Mononuclear cell (primary cell): ENCODE results near the gene ERGIC1. TPM values are rescaled to one million over a fixed set of nuclear protein-coding genes. Genes with fewer than 3 reads are reported as not detected.

Source experiments
- H3K27me3 ChIP-seq: 2 replicates; pipeline ENCODE4 v1.6.0; 2011; ENCODE audit warnings: low read length, control low read depth; ENCODE audit not compliant: insufficient read depth
- H3K4me1 ChIP-seq: 2 replicates; pipeline ENCODE4 v1.5.1; 2011; ENCODE audit warnings: mild to moderate bottlenecking, low read length, control low read depth; ENCODE audit not compliant: insufficient read depth
- H3K4me3 ChIP-seq: 2 replicates; pipeline ENCODE4 v1.5.1; 2011; ENCODE audit warnings: mild to moderate bottlenecking, low read length, moderate library complexity
- H3K9me3 ChIP-seq: 2 replicates; pipeline ENCODE4 v1.5.1; 2011; ENCODE audit warnings: low read depth, mild to moderate bottlenecking, control low read depth, low read length
- total RNA-seq: library from RNA; depleted of rRNA; stranded (reverse); fragments of >200 nt; gene quantifications from one replicate; pipeline ENCODE4 v1.2.3, GENCODE V29; 2012

Gene ERGIC1
- total RNA-seq, 1 donor = 63.6 TPM

GRCh38 chr5:172958331-172959046, 124.4 kb downstream of the ERGIC1 start:
- no peaks in the 10 kb centered on the region for H3K27me3 ChIP-seq
- H3K9me3 ChIP-seq = no peaks in the 10 kb centered on the region
- peaks cover 17% of the 10 kb centered on the region for H3K4me1 ChIP-seq
- peak overlapping the region; percentile 64 for H3K4me3 ChIP-seq

GRCh38 chr5:172959824-172960799, 126.1 kb downstream of the ERGIC1 start:
- no peaks in the 10 kb centered on the region for H3K9me3 ChIP-seq
- H3K27me3 ChIP-seq = no peaks in the 10 kb centered on the region
- H3K4me1 ChIP-seq = peaks cover 17% of the 10 kb centered on the region
- peak overlapping the region; percentile 64 for H3K4me3 ChIP-seq

- Histone ChIP-seq H3K4me3 (no peak overlapping the region), H3K9me3 (no peaks in the 10 kb centered on the region), H3K27me3 (no peaks in the 10 kb centered on the region), H3K4me1 (peaks cover 25% of the 10 kb centered on the region)
These were observed 135.9 kb downstream of the ERGIC1 start for GRCh38 chr5:172969921-172970320.

- no peaks in the 10 kb centered on the region for H3K9me3 ChIP-seq
- H3K27me3 ChIP-seq = no peaks in the 10 kb centered on the region
- H3K4me1 ChIP-seq = peaks cover 25% of the 10 kb centered on the region
- H3K4me3 ChIP-seq = no peak overlapping the region
These were observed 137.4 kb downstream of the ERGIC1 start for GRCh38 chr5:172971482-172971881.

GRCh38 chr5:172972552-172972951, 138.5 kb downstream of the ERGIC1 start:
- Histone ChIP-seq H3K9me3 (no peaks in the 10 kb centered on the region), H3K27me3 (no peaks in the 10 kb centered on the region), H3K4me3 (no peak overlapping the region), H3K4me1 (peaks cover 25% of the 10 kb centered on the region)

- Histone ChIP-seq H3K9me3 (no peaks in the 10 kb centered on the region), H3K4me3 (no peak overlapping the region), H3K27me3 (no peaks in the 10 kb centered on the region), H3K4me1 (peaks cover 22% of the 10 kb centered on the region)
These were observed 139.3 kb downstream of the ERGIC1 start for GRCh38 chr5:172973127-172973916.

GRCh38 chr5:172973931-172974330, 139.9 kb downstream of the ERGIC1 start:
- Histone ChIP-seq H3K9me3 (no peaks in the 10 kb centered on the region), H3K27me3 (no peaks in the 10 kb centered on the region)

GRCh38 chr5:172975289-172975688, 141.2 kb downstream of the ERGIC1 start:
- Histone ChIP-seq H3K9me3 (no peaks in the 10 kb centered on the region), H3K4me3 (no peak overlapping the region), H3K27me3 (no peaks in the 10 kb centered on the region), H3K4me1 (peaks cover 2% of the 10 kb centered on the region)

More at GRCh38 chr5:172973931-172974330, 139.9 kb downstream of the ERGIC1 start:
- Histone ChIP-seq H3K4me1 (peaks cover 16% of the 10 kb centered on the region), H3K4me3 (no peak overlapping the region)

GRCh38 chr5:172979778-172980177, 145.7 kb downstream of the ERGIC1 start:
- peaks cover 9% of the 10 kb centered on the region for H3K4me1 ChIP-seq
- H3K27me3 ChIP-seq = no peaks in the 10 kb centered on the region
- no peak overlapping the region for H3K4me3 ChIP-seq
- H3K9me3 ChIP-seq = no peaks in the 10 kb centered on the region

- no peak overlapping the region for H3K4me3 ChIP-seq
- no peaks in the 10 kb centered on the region for H3K9me3 ChIP-seq
- H3K4me1 ChIP-seq = peaks cover 23% of the 10 kb centered on the region
- H3K27me3 ChIP-seq = no peaks in the 10 kb centered on the region
These were observed 147.9 kb downstream of the ERGIC1 start for GRCh38 chr5:172981931-172982330.

GRCh38 chr5:172983542-172984243, 149.6 kb downstream of the ERGIC1 start, which contains the start of gene ATP6V0E1:
ATP6V0E1 (plus strand) TSS chr5:172983771; CDS start chr5:172983861, 90 bp downstream.
- peak within 1 kb of the TSS; percentile 98 for H3K4me3 ChIP-seq
- H3K4me1 ChIP-seq = peaks cover 35% of the 10 kb centered on the region
- no peaks in the 10 kb centered on the region for H3K27me3 ChIP-seq
- no peaks in the 10 kb centered on the region for H3K9me3 ChIP-seq

- no peaks in the 10 kb centered on the region for H3K9me3 ChIP-seq
- no peaks in the 10 kb centered on the region for H3K27me3 ChIP-seq
- H3K4me3 ChIP-seq = peak overlapping the region; percentile 98
- peaks cover 37% of the 10 kb centered on the region for H3K4me1 ChIP-seq
These were observed 150.3 kb downstream of the ERGIC1 start for GRCh38 chr5:172984244-172984953.

GRCh38 chr5:172985596-172985995, 151.5 kb downstream of the ERGIC1 start:
- Histone ChIP-seq H3K4me1 (peaks cover 37% of the 10 kb centered on the region), H3K27me3 (no peaks in the 10 kb centered on the region), H3K9me3 (no peaks in the 10 kb centered on the region), H3K4me3 (no peak overlapping the region)

GRCh38 chr5:172988276-172988675, 154.2 kb downstream of the ERGIC1 start:
- Histone ChIP-seq H3K4me3 (no peak overlapping the region), H3K9me3 (no peaks in the 10 kb centered on the region), H3K27me3 (no peaks in the 10 kb centered on the region), H3K4me1 (peaks cover 30% of the 10 kb centered on the region)
